HepG2 (cell line): ENCODE data around the gene LRRC45. TPM values are rescaled to one million over a fixed set of nuclear protein-coding genes. Genes with fewer than 3 reads are reported as not detected.

Experiments
- ETV5 ChIP-seq: IDR thresholded peaks from 2 replicates; pipeline ENCODE4 v1.6.1; 2018; ENCODE audit warnings: missing biosample characterization, missing genetic modification reagents, inconsistent platforms, borderline replicate concordance
- GATAD2A ChIP-seq: IDR thresholded peaks from 2 replicates; pipeline ENCODE4 v1.6.1; 2016
- RFXANK ChIP-seq: IDR thresholded peaks from 2 replicates; pipeline ENCODE4 v1.6.1; 2016
- SAP130 ChIP-seq: IDR thresholded peaks from 2 replicates; pipeline ENCODE4 v1.6.1; 2016; ENCODE audit warnings: low read depth
- ZC3H13 ChIP-seq: sonication (generic); formaldehyde crosslinking; IDR thresholded peaks from 2 replicates; pipeline ENCODE4 v1.8.1; 2023; ENCODE audit warnings: mild to moderate bottlenecking, missing genetic modification reagents, moderate library complexity
- ZFP91 ChIP-seq: sonication (generic); formaldehyde crosslinking; IDR thresholded peaks from 2 replicates; pipeline ENCODE4 v1.9.0; 2022; ENCODE audit warnings: missing genetic modification reagents, mild to moderate bottlenecking, borderline replicate concordance
- ZNF318 ChIP-seq: sonication (generic); formaldehyde crosslinking; IDR thresholded peaks from 2 replicates; pipeline ENCODE4 v1.4.0; 2020; ENCODE audit warnings: mild to moderate bottlenecking, missing genetic modification reagents
- ZNF451 ChIP-seq: sonication (generic); formaldehyde crosslinking; IDR thresholded peaks from 2 replicates; pipeline ENCODE4 v1.5.0; 2020; ENCODE audit warnings: mild to moderate bottlenecking, missing genetic modification reagents
- ZNF816 ChIP-seq: sonication (generic); formaldehyde crosslinking; IDR thresholded peaks from 2 replicates; pipeline ENCODE4 v1.8.0; 2022; ENCODE audit warnings: missing genetic modification reagents, mild to moderate bottlenecking, borderline replicate concordance
- polyA plus RNA-seq, 8 experiments: library from polyadenylated mRNA; depleted of rRNA in 3 of 8; stranded (reverse) in 7 of 8; unstranded in 1 of 8; fragments of >200 nt; fragmentation: Illumina TruSeq in 4 of 8; extraction: Trizol in 4 of 8; gene quantifications; 2 replicates each; pipeline versions ENCODE4 v1.2.1 to v1.2.3, GENCODE V29; 2011 to 2016; ENCODE audit warnings: low read depth in 4 of 8, missing spikeins in 1 of 8, mixed read lengths in 1 of 8; ENCODE audit not compliant: insufficient read depth in 1 of 8
- total RNA-seq, 5 experiments: library from RNA; depleted of rRNA; stranded (reverse); fragments of >200 nt; fragmentation: Illumina TruSeq; extraction: Trizol; gene quantifications; 2 replicates each; pipeline ENCODE4 v1.2.3, GENCODE V29; 2016; ENCODE audit warnings: low read depth in 1 of 5
- TF ChIP-seq, protein P1 (sequence below): sonication (generic); formaldehyde crosslinking; IDR thresholded peaks from 2 replicates; pipeline ENCODE4 v1.8.1; 2022; ENCODE audit warnings: low read depth, mild to moderate bottlenecking, missing genetic modification reagents
- TF ChIP-seq, protein P2 (sequence below): sonication (generic); formaldehyde crosslinking; IDR thresholded peaks from 2 replicates; pipeline ENCODE4 v1.5.1; 2020; ENCODE audit warnings: mild to moderate bottlenecking, missing genetic modification reagents, moderate library complexity

Gene LRRC45
- total and polyA plus RNA-seq, 2 of the 13 experiments (the other 11 are each of a cell fraction or from before 2014, with no cell fraction given) = 11.6 to 48.1 TPM

GRCh38 chr17:81996757-81997441 lies 26.2 kb upstream of the LRRC45 start (continued):
- TF ChIP-seq RFXANK = no peak
- TF ChIP-seq ZNF318 (CRISPR knock-in tag) = peak; percentile 78; the same call in 1 of the 2 replicates
- TF ChIP-seq ETV5 (CRISPR knock-in tag) = peak; percentile 7; the same call in 1 of the 2 replicates
- TF ChIP-seq, protein P1, sequence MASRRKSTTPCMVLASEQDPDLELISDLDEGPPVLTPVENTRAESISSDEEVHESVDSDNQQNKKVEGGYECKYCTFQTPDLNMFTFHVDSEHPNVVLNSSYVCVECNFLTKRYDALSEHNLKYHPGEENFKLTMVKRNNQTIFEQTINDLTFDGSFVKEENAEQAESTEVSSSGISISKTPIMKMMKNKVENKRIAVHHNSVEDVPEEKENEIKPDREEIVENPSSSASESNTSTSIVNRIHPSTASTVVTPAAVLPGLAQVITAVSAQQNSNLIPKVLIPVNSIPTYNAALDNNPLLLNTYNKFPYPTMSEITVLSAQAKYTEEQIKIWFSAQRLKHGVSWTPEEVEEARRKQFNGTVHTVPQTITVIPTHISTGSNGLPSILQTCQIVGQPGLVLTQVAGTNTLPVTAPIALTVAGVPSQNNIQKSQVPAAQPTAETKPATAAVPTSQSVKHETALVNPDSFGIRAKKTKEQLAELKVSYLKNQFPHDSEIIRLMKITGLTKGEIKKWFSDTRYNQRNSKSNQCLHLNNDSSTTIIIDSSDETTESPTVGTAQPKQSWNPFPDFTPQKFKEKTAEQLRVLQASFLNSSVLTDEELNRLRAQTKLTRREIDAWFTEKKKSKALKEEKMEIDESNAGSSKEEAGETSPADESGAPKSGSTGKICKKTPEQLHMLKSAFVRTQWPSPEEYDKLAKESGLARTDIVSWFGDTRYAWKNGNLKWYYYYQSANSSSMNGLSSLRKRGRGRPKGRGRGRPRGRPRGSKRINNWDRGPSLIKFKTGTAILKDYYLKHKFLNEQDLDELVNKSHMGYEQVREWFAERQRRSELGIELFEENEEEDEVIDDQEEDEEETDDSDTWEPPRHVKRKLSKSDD (CRISPR knock-in tag) = 0 out of 2 replicates have a peak, but pooled peaks have one; percentile 69
- TF ChIP-seq ZNF451 = peak; percentile 58; the same call in 1 of the 2 replicates
- TF ChIP-seq, protein P2, sequence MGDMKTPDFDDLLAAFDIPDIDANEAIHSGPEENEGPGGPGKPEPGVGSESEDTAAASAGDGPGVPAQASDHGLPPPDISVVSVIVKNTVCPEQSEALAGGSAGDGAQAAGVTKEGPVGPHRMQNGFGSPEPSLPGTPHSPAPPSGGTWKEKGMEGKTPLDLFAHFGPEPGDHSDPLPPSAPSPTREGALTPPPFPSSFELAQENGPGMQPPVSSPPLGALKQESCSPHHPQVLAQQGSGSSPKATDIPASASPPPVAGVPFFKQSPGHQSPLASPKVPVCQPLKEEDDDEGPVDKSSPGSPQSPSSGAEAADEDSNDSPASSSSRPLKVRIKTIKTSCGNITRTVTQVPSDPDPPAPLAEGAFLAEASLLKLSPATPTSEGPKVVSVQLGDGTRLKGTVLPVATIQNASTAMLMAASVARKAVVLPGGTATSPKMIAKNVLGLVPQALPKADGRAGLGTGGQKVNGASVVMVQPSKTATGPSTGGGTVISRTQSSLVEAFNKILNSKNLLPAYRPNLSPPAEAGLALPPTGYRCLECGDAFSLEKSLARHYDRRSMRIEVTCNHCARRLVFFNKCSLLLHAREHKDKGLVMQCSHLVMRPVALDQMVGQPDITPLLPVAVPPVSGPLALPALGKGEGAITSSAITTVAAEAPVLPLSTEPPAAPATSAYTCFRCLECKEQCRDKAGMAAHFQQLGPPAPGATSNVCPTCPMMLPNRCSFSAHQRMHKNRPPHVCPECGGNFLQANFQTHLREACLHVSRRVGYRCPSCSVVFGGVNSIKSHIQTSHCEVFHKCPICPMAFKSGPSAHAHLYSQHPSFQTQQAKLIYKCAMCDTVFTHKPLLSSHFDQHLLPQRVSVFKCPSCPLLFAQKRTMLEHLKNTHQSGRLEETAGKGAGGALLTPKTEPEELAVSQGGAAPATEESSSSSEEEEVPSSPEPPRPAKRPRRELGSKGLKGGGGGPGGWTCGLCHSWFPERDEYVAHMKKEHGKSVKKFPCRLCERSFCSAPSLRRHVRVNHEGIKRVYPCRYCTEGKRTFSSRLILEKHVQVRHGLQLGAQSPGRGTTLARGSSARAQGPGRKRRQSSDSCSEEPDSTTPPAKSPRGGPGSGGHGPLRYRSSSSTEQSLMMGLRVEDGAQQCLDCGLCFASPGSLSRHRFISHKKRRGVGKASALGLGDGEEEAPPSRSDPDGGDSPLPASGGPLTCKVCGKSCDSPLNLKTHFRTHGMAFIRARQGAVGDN (CRISPR knock-in tag) = peak; percentile 97
- TF ChIP-seq ZFP91 (CRISPR knock-in tag) = peak; percentile 60; the same call in 1 of the 2 replicates
- TF ChIP-seq ZNF816 (CRISPR knock-in tag) = no peak
- peak; percentile 47 for TF ChIP-seq GATAD2A
- TF ChIP-seq ZC3H13 = 0 out of 2 replicates have a peak, but pooled peaks have one; percentile 36
- TF ChIP-seq SAP130 (CRISPR knock-in tag) = peak; percentile 34; the same call in 1 of the 2 replicates
